B cell (primary cell): ENCODE results near the gene RANBP9.

Experiments
- EZH2 ChIP-seq: IDR thresholded peaks from 2 replicates; pipeline ENCODE4 v1.6.1; 2012; ENCODE audit warnings: borderline replicate concordance, low read depth, mild to moderate bottlenecking, moderate library complexity, low read length; ENCODE audit not compliant: insufficient read depth, poor library complexity, severe bottlenecking
- TF ChIP-seq, protein P1 (sequence below): fragments of 200-600 bp; IDR thresholded peaks from one replicate; pipeline ENCODE4 v1.8.0; 2022; ENCODE audit warnings: antibody characterized with exemption, mild to moderate bottlenecking

GRCh38 chr6:13579911-13580310, 131.7 kb downstream of the RANBP9 start:
- TF ChIP-seq, protein P1, sequence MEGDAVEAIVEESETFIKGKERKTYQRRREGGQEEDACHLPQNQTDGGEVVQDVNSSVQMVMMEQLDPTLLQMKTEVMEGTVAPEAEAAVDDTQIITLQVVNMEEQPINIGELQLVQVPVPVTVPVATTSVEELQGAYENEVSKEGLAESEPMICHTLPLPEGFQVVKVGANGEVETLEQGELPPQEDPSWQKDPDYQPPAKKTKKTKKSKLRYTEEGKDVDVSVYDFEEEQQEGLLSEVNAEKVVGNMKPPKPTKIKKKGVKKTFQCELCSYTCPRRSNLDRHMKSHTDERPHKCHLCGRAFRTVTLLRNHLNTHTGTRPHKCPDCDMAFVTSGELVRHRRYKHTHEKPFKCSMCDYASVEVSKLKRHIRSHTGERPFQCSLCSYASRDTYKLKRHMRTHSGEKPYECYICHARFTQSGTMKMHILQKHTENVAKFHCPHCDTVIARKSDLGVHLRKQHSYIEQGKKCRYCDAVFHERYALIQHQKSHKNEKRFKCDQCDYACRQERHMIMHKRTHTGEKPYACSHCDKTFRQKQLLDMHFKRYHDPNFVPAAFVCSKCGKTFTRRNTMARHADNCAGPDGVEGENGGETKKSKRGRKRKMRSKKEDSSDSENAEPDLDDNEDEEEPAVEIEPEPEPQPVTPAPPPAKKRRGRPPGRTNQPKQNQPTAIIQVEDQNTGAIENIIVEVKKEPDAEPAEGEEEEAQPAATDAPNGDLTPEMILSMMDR: no peak
- TF ChIP-seq EZH2: no peak
